ENCODE data around the gene SPRR4. TPM values are rescaled to one million over a fixed set of nuclear protein-coding genes. Genes with fewer than 3 reads are reported as not detected.

Gene SPRR4
- total RNA-seq, 2 donors from 2014 or later: not detected

- H3K27me3 ChIP-seq: no peaks in the 10 kb centered on the region
- H3K4me3 ChIP-seq: no peak overlapping the region
- DNase-seq (ENCODE audit: low spot score): no peak
- TF ChIP-seq CTCF (IDR thresholded peaks at IDR 0.05): no peak
- H3K9me3 ChIP-seq: no peaks in the 10 kb centered on the region
- H3K36me3 ChIP-seq: no peaks in the 10 kb centered on the region
- no peaks in the 10 kb centered on the region for H3K4me1 ChIP-seq
- no peak overlapping the region for H3K27ac ChIP-seq
Observed at GRCh38 chr1:152980676-152981075, 10.2 kb downstream of the SPRR4 start.

GRCh38 chr1:152981146-152981871 lies 10.9 kb downstream of the SPRR4 start:
- Histone ChIP-seq H3K36me3 (no peaks in the 10 kb centered on the region), H3K4me3 (no peak overlapping the region), H3K27me3 (no peaks in the 10 kb centered on the region), H3K4me1 (no peaks in the 10 kb centered on the region), H3K27ac (no peak overlapping the region), H3K9me3 (no peaks in the 10 kb centered on the region)
- TF ChIP-seq CTCF (IDR thresholded peaks at IDR 0.05): no peak
- DNase-seq (ENCODE audit: low spot score): no peak

GRCh38 chr1:152982076-152982475 lies 11.6 kb downstream of the SPRR4 start:
- H3K4me1 ChIP-seq: no peaks in the 10 kb centered on the region
- H3K27ac ChIP-seq: no peak overlapping the region
- no peak for TF ChIP-seq CTCF (IDR thresholded peaks at IDR 0.05)
- no peaks in the 10 kb centered on the region for H3K36me3 ChIP-seq
- no peak overlapping the region for H3K4me3 ChIP-seq
- DNase-seq (ENCODE audit: low spot score): no peak
- H3K9me3 ChIP-seq: no peaks in the 10 kb centered on the region
- no peaks in the 10 kb centered on the region for H3K27me3 ChIP-seq

GRCh38 chr1:152983234-152983633 lies 12.8 kb downstream of the SPRR4 start:
- H3K4me3 ChIP-seq: no peak overlapping the region
- TF ChIP-seq CTCF (IDR thresholded peaks at IDR 0.05): no peak
- H3K4me1 ChIP-seq: no peaks in the 10 kb centered on the region
- H3K9me3 ChIP-seq: no peaks in the 10 kb centered on the region
- DNase-seq (ENCODE audit: low spot score): no peak
- H3K27ac ChIP-seq: no peak overlapping the region
- H3K27me3 ChIP-seq: no peaks in the 10 kb centered on the region
- H3K36me3 ChIP-seq: no peaks in the 10 kb centered on the region

GRCh38 chr1:152983743-152984142 lies 13.3 kb downstream of the SPRR4 start, which contains the start of gene SPRR1A:
TSS of gene SPRR1A (plus strand) at chr1:152984081. CDS start at chr1:152985231, 1,150 bp downstream.
- no peaks in the 10 kb centered on the region for H3K36me3 ChIP-seq
- no peak within 1 kb of the TSS for H3K4me3 ChIP-seq
- H3K4me1 ChIP-seq: no peaks in the 10 kb centered on the region
- H3K27ac ChIP-seq: no peak within 1 kb of the TSS
- no peaks in the 10 kb centered on the region for H3K27me3 ChIP-seq
- no peak for DNase-seq (ENCODE audit: low spot score)
- no peak for TF ChIP-seq CTCF (IDR thresholded peaks at IDR 0.05)
- no peaks in the 10 kb centered on the region for H3K9me3 ChIP-seq

- H3K9me3 ChIP-seq: no peaks in the 10 kb centered on the region
- no peaks in the 10 kb centered on the region for H3K4me1 ChIP-seq
- no peak for DNase-seq (ENCODE audit: low spot score)
- no peak overlapping the region for H3K4me3 ChIP-seq
- H3K36me3 ChIP-seq: no peaks in the 10 kb centered on the region
- no peaks in the 10 kb centered on the region for H3K27me3 ChIP-seq
- no peak for TF ChIP-seq CTCF (IDR thresholded peaks at IDR 0.05)
- H3K27ac ChIP-seq: no peak overlapping the region
Observed at GRCh38 chr1:152986578-152986977, 16.1 kb downstream of the SPRR4 start.
